Lower leg skin (tissue), 3 donors: ENCODE data around the gene SLC25A48.
"Not testable (repeated sequence)": the region's sequence is repeated elsewhere in the genome, so short reads cannot be mapped to it uniquely, and the experiment has no call there.

Experiments used
- CTCF ChIP-seq, 3 donors: fragments of 450-650 bp; IDR thresholded peaks; one replicate each; pipeline ENCODE4 v1.5.1; 2016; ENCODE audit warnings: antibody characterized with exemption in 3 of 3, mild to moderate bottlenecking in 3 of 3, moderate library complexity in 2 of 3
- POLR2A ChIP-seq, 2 donors: fragments of 450-650 bp; IDR thresholded peaks; one replicate each; pipeline ENCODE4 v1.6.1; 2016 to 2017; ENCODE audit warnings: antibody characterized with exemption in 2 of 2, mild to moderate bottlenecking in 1 of 2, moderate library complexity in 1 of 2

GRCh38 chr5:135838395-135838794 lies 3.9 kb downstream of the SLC25A48 start:
- TF ChIP-seq CTCF, POLR2A (IDR thresholded peaks at IDR 0.05): not testable (repeated sequence)
